Measurements from ENCODE around the gene STAC3.

Gene STAC3

GRCh38 chr12:57235728-57236131 lies 15.3 kb downstream of the STAC3 start:
- DNase-seq (ENCODE audit: low spot score), result no peak

- no peak for DNase-seq (ENCODE audit: low spot score)
These were observed 15.8 kb downstream of the STAC3 start for GRCh38 chr12:57235017-57235727.

- no peak for DNase-seq (ENCODE audit: low spot score)
These were observed 16.4 kb downstream of the STAC3 start for GRCh38 chr12:57234571-57235016.

- no peak for DNase-seq (ENCODE audit: low spot score)
These were observed 16.8 kb downstream of the STAC3 start for GRCh38 chr12:57234233-57234570.

- DNase-seq (ENCODE audit: low spot score), result no peak
These were observed 17.4 kb downstream of the STAC3 start for GRCh38 chr12:57233357-57234232.

DNA sequence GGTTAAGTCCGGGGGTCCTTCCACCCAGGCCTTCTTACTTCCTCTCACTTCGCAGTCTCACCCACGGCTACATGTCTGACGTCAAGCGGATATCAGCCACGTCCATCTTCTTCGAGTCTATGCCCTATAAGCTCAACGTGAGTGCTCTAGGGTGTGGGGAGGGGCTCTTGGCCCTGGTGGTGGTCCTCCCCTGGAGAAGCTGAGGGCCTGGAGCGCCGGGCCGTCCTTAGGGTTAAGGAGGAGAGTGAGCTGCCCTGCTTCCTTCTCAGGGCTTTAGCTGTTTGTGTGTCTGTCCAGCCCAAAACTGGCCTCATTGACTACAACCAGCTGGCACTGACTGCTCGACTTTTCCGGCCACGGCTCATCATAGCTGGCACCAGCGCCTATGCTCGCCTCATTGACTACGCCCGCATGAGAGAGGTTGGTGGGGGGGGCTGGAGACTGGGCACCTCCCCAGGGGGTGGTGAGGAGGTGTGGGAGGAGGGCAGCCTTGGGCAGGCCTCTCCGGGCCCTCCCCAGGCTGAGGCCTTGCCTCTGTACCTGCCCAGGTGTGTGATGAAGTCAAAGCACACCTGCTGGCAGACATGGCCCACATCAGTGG lies 18.7 kb downstream of the STAC3 start:
- no peak for DNase-seq (ENCODE audit: low spot score)

DNA sequence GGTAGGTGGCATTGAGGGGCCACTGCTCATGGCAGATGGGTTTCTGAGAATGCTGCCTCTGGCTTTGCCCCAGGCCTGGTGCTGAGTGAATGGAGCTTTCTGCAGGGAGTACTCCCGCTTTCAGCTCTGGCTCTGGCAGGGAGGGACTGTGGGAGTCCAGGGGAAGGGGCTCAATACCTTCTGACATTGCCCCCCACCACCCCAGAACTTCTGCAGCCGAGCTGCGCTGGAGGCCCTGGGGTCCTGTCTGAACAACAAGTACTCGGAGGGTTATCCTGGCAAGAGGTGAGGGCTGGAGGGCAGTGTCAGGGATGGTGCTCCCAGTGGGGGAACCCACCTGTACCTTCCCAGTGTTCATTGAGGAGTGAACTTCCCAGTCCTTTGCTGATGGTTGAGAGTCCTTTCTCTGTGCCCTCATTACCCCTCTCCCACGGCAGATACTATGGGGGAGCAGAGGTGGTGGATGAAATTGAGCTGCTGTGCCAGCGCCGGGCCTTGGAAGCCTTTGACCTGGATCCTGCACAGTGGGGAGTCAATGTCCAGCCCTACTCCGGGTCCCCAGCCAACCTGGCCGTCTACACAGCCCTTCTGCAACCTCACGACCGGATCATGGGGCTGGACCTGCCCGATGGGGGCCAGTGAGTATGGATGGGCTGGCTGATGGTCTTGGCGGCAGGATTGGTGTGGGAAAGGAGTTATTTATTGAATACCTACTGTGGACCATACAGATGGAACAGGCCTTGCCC lies 19.5 kb downstream of the STAC3 start:
- no peak for DNase-seq (ENCODE audit: low spot score)

- no peak for DNase-seq (ENCODE audit: low spot score)
These were observed 20.4 kb downstream of the STAC3 start for GRCh38 chr12:57230381-57231155.

DNA sequence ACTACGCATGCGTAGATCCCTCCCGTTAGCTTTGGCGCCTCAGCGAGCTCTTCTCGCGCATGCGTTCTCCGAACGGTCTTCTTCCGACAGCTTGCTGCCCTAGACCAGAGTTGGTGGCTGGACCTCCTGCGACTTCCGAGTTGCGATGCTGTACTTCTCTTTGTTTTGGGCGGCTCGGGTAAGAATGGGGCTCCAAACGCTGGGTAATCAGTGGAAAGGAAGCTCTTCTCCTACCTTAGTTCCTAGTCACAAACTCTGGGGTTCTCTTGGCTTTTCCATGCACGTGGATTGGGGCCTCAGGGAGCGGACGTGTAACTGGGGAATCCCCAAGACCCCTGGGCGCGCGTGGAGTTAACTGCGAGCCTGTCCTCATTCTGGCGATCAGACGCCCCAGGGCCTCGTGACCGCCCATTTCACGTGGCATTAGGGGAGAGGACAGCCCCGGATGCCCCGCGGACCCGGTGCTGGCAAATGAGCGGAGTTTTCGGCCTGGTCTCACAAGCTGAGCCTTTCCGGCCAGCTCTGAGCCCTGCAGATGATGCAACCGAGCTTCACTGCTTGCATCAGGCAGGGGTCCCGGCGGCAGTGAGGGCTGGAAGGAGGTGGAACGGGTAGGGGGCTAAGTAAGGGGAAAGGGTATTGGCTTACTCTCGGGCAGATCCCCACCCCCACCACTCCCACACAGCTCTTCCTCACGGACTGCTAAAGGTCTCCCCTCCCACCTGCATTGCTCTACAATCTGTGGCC lies 21.2 kb downstream of the STAC3 start, which contains the start of gene SHMT2:
Gene SHMT2, plus strand, starts transcription at position 78 of the 747 bp plus-strand sequence. Its CDS starts 68 bp downstream, at position 146.
- DNase-seq (ENCODE audit: low spot score), result peak; percentile 98

- DNase-seq (ENCODE audit: low spot score), result peak; percentile 54
These were observed 21.8 kb downstream of the STAC3 start for GRCh38 chr12:57229046-57229633.

DNA sequence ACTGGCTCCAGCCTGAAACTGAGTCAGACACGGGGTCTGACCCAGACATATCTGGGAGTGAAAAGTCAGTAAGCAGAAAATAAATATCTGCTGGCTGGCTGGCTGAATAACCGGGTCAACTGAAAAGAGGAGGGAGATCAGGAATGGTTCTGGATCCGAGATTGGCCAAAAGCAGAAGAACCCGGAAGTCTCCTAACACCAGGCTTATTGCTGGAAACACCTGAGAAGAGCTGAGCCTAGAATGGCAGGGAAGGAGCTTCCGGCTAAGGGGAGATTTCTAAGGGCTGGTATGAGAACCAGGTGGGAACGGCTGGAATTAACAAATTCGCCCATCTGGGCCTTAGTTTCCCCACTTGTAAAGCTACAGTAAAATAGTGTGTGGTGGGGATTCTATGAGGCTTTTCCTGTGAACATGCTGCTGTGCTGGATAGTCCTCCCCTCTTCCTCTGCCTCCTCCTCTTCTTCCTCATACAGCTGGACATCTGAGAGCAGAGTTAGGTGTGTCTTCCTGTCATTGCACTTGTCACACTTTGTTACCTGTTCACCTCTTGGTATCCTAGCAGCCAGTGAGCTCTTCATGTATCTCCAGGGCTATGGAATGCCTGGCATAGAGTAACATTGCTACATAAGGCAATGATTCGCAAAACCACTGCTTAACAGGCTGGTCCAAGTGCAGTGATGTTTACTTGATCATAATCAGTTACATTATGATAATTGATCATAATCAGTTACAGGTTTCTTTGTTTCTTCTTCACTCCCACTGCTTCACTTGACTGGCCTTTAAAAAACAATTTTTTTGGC lies 23.5 kb downstream of the STAC3 start:
- no peak for DNase-seq (ENCODE audit: low spot score)

GRCh38 chr12:57226588-57227314 lies 24.2 kb downstream of the STAC3 start:
- DNase-seq (ENCODE audit: low spot score), result no peak

DNA sequence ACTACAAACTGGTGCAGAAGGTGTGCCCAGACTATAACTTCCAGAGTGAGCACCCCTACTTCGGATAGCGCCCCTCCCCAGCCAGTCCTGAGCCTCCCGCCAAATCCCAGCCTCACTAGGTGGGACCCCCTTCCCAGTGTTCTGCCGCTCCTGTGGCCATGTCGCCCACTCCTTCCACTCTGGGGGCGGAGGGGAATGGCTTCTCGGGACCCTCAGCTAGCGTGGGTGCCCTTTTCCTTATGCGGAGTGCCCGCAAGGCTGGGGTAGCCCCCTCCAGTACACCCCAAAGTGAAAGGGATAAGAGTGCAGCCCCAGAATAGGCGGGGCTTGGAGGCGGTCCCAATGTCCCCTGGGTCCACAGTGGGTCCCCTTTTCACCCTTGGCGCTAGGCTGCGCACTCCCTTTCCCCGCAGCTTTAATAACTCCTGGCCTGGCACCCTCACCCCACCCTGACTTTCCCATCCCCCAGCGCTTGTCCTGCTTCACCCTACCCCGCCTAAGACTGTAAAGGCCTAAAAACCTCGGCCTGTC lies 25.2 kb downstream of the STAC3 start:
- DNase-seq (ENCODE audit: low spot score), result no peak

- DNase-seq (ENCODE audit: low spot score), result no peak
These were observed 25.9 kb downstream of the STAC3 start for GRCh38 chr12:57224973-57225679.

DNA sequence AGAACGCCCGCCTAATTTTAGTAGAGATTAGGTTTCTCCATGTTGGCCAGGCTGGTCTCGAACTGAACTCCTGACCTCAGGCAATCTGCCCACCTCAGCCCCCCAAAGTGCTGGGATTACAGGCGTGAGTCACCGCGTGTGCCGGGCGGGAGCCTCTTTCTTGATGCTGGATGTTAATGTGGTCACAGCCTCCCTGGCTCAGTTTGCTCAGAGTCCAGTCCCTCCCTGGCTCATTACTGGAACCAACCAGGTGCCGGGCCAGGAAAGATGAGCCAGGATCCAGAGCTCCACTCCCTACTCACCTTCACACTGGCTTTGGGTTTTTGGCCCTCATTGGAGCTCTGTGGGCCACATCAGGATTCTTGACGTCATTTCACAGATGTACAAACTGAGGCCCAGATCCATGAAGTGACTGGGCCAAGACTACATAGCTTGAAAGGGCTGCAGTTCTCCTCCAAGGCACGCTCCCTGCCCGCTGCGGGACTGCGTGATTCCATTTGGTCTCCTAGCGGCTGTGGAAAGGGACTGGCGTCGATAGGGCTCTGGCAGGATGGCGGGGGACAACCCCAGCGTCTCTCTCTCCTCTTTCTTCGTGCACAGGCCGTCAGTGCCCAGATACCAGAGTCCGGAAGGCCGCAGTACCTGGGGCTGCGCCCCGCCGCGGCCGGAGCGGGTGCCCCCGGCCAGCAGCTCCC lies 26.6 kb downstream of the STAC3 start:
- DNase-seq (ENCODE audit: low spot score), result no peak

- DNase-seq (ENCODE audit: low spot score), result no peak
These were observed 27.5 kb downstream of the STAC3 start for GRCh38 chr12:57223191-57224165.
